ENCODE data around the gene THAP5. TPM values are rescaled to one million over a fixed set of nuclear protein-coding genes. Genes with fewer than 3 reads are reported as not detected.

Gene THAP5
- total and polyA plus RNA-seq, 4 donors: 11.3 to 29.9 (median 15.5) TPM

- peaks cover 0 to 3% (median 1%) of the 10 kb centered on the region in 4 donors for H3K4me1 ChIP-seq (ENCODE audit: control insufficient read depth in 4 of 4, insufficient read depth in 4 of 4, low read length in 3 of 4)
- no peaks in the 10 kb centered on the region for H3K36me3 ChIP-seq (ENCODE audit: control insufficient read depth in 4 of 4, insufficient read depth in 3 of 4, low read depth in 1 of 4, low read length in 3 of 4)
- no peak overlapping the region for H3K27ac ChIP-seq (ENCODE audit: low read depth in 1 of 2, low read length in 2 of 2)
- no peaks in the 10 kb centered on the region for H3K27me3 ChIP-seq (ENCODE audit: control insufficient read depth in 4 of 4, insufficient read depth in 4 of 4, low read length in 3 of 4)
- DNase-seq (ENCODE audit: low spot score): no peak
- no peak for TF ChIP-seq TAF1 (conservative IDR thresholded peaks at IDR 0.05)
- TF ChIP-seq YY1 (IDR thresholded peaks at IDR 0.05): no peak
- TF ChIP-seq GABPA (IDR thresholded peaks at IDR 0.05 in 1 of 2, conservative IDR thresholded peaks at IDR 0.05 in 1 of 2): no peak
- TF ChIP-seq HNF4A (conservative IDR thresholded peaks at IDR 0.05): no peak
- TF ChIP-seq HNF4G (IDR thresholded peaks at IDR 0.05): no peak
- no peak for TF ChIP-seq FOXA1 (IDR thresholded peaks at IDR 0.05)
- no peak for TF ChIP-seq ATF3 (IDR thresholded peaks at IDR 0.05)
- TF ChIP-seq ZBTB33 (IDR thresholded peaks at IDR 0.05): no peak
- TF ChIP-seq NR2F2 (IDR thresholded peaks at IDR 0.05): no peak
- no peak for TF ChIP-seq JUND (IDR thresholded peaks at IDR 0.05)
- no peak for TF ChIP-seq REST (IDR thresholded peaks at IDR 0.05)
- no peak for TF ChIP-seq FOXA2 (IDR thresholded peaks at IDR 0.05)
- TF ChIP-seq MAX (IDR thresholded peaks at IDR 0.05): no peak
- TF ChIP-seq SP1 (IDR thresholded peaks at IDR 0.05): no peak
- no peak for TF ChIP-seq RXRA (IDR thresholded peaks at IDR 0.05)
- H3K9ac ChIP-seq (ENCODE audit: low read depth in 1 of 2, low read length in 2 of 2): no peak overlapping the region
- 67% methylated on average over 1 of the region's 1 CpG for WGBS
- no peak overlapping the region for H3K4me3 ChIP-seq (ENCODE audit: low read depth in 1 of 3, low read length in 3 of 3)
- H3K9me3 ChIP-seq (ENCODE audit: control insufficient read depth in 4 of 4, low read length in 3 of 4): no peaks in the 10 kb centered on the region
Measured at GRCh38 chr7:108589874-108590273, 20.4 kb upstream of the THAP5 start.

GRCh38 chr7:108589199-108589598 is 19.7 kb upstream of the THAP5 start:
- H3K4me3 ChIP-seq (ENCODE audit: low read depth in 1 of 3, low read length in 3 of 3): no peak overlapping the region
- no peaks in the 10 kb centered on the region for H3K36me3 ChIP-seq (ENCODE audit: control insufficient read depth in 4 of 4, insufficient read depth in 3 of 4, low read depth in 1 of 4, low read length in 3 of 4)
- DNase-seq (ENCODE audit: low spot score): no peak
- H3K27me3 ChIP-seq (ENCODE audit: control insufficient read depth in 4 of 4, insufficient read depth in 4 of 4, low read length in 3 of 4): no peaks in the 10 kb centered on the region
- H3K9ac ChIP-seq (ENCODE audit: low read depth in 1 of 2, low read length in 2 of 2): no peak overlapping the region
- H3K4me1 ChIP-seq (ENCODE audit: control insufficient read depth in 4 of 4, insufficient read depth in 4 of 4, low read length in 3 of 4): peaks cover 0 to 3% (median 1%) of the 10 kb centered on the region in 4 donors
- TF ChIP-seq ZBTB33 (IDR thresholded peaks at IDR 0.05) (no peak), EGR1 (IDR thresholded peaks at IDR 0.05; ENCODE audit: low read depth in 2 of 2) (no peak), ATF3 (IDR thresholded peaks at IDR 0.05) (no peak), MAX (IDR thresholded peaks at IDR 0.05) (no peak), CTCF (IDR thresholded peaks at IDR 0.05; ENCODE audit: low read depth, low read length, missing input control) (no peak), NR2F2 (IDR thresholded peaks at IDR 0.05) (no peak), SP1 (IDR thresholded peaks at IDR 0.05) (no peak), JUND (IDR thresholded peaks at IDR 0.05) (no peak)
- no peaks in the 10 kb centered on the region for H3K9me3 ChIP-seq (ENCODE audit: control insufficient read depth in 4 of 4, low read length in 3 of 4)
- no peak overlapping the region for H3K27ac ChIP-seq (ENCODE audit: low read depth in 1 of 2, low read length in 2 of 2)
